HCEC 1CT (cell line): Measurements from ENCODE around the gene PROC.

Experiments used
- DNase-seq: peaks from one replicate; pipeline ENCODE4 v3.0.0-alpha.2; 2017

Gene PROC

GRCh38 chr2:127414638-127415592 lies 3.3 kb upstream of the PROC start:
- no peak for DNase-seq

GRCh38 chr2:127415593-127416505 lies 2.4 kb upstream of the PROC start:
- no peak for DNase-seq

GRCh38 chr2:127416506-127417001 lies 1.7 kb upstream of the PROC start:
- no peak for DNase-seq

GRCh38 chr2:127417406-127417805 lies 821 bp upstream of the PROC start:
- DNase-seq = no peak

GRCh38 chr2:127419112-127419430 lies 844 bp downstream of the PROC start:
- DNase-seq = no peak

GRCh38 chr2:127419448-127420038 lies 1.3 kb downstream of the PROC start:
- no peak for DNase-seq

- no peak for DNase-seq
Observed at GRCh38 chr2:127420039-127420864, 2.0 kb downstream of the PROC start.

GRCh38 chr2:127421116-127421800 lies 3.0 kb downstream of the PROC start:
- no peak for DNase-seq

- DNase-seq = no peak
Observed at GRCh38 chr2:127421871-127422558, 3.8 kb downstream of the PROC start.

- DNase-seq = no peak
Observed at GRCh38 chr2:127422559-127423477, 4.6 kb downstream of the PROC start.

- no peak for DNase-seq
Observed at GRCh38 chr2:127423478-127423843, 5.2 kb downstream of the PROC start.

GRCh38 chr2:127423880-127424279 lies 5.7 kb downstream of the PROC start:
- no peak for DNase-seq

- peak; percentile 7 for DNase-seq
Observed at GRCh38 chr2:127424598-127425520, 6.6 kb downstream of the PROC start.

- DNase-seq = no peak
Observed at GRCh38 chr2:127425540-127426490, 7.6 kb downstream of the PROC start.

- no peak for DNase-seq
Observed at GRCh38 chr2:127426501-127427354, 8.5 kb downstream of the PROC start.

- no peak for DNase-seq
Observed at GRCh38 chr2:127427376-127428056, 9.3 kb downstream of the PROC start.
